A549 (cell line): ENCODE results near the gene ADGRA3.

Source experiments
- CHD2 ChIP-seq: fragments of 150-350 bp; IDR thresholded peaks from 2 replicates; pipeline ENCODE4 v1.6.1; 2014; ENCODE audit warnings: low read length; ENCODE audit not compliant: partially characterized antibody
- FOXS1 ChIP-seq: fragments of 250-450 bp; sonication (Bioruptor Pico); IDR thresholded peaks from 2 replicates; pipeline ENCODE4 v1.5.0; 2020; ENCODE audit warnings: mild to moderate bottlenecking, moderate library complexity
- MAZ ChIP-seq: fragments of 150-350 bp; IDR thresholded peaks from 2 replicates; pipeline ENCODE4 v1.6.1; 2014; ENCODE audit warnings: antibody characterized with exemption, low read depth, low read length, borderline replicate concordance
- NFE2L2 ChIP-seq: fragments of 150-350 bp; conservative IDR thresholded peaks from 2 replicates; pipeline ENCODE4 v1.6.1; 2014; ENCODE audit warnings: low read length
- POLR2A ChIP-seq: IDR thresholded peaks from 2 replicates; pipeline ENCODE4 v1.6.1; 2012; ENCODE audit warnings: mild to moderate bottlenecking, low read length
- RNF2 ChIP-seq: fragments of 200-600 bp; sonication (generic); IDR thresholded peaks from 2 replicates; pipeline ENCODE4 v1.6.1; 2016; ENCODE audit warnings: low read depth, mild to moderate bottlenecking, antibody characterized with exemption, moderate library complexity, borderline replicate concordance
- TP53 ChIP-seq: fragments of 250-450 bp; sonication (Bioruptor Pico); IDR thresholded peaks from 2 replicates; pipeline ENCODE4 v1.5.0; 2021; ENCODE audit warnings: mild to moderate bottlenecking, moderate library complexity
- ZNF302 ChIP-seq: fragments of 250-450 bp; sonication (Bioruptor Pico); IDR thresholded peaks from 2 replicates; pipeline ENCODE4 v1.9.0; 2021; ENCODE audit warnings: inconsistent platforms, mild to moderate bottlenecking, moderate library complexity
- TF ChIP-seq, protein P1 (sequence below): fragments of 200-600 bp; sonication (generic); IDR thresholded peaks from 2 replicates; pipeline ENCODE4 v1.6.1; 2016; ENCODE audit warnings: antibody characterized with exemption, mild to moderate bottlenecking, moderate library complexity
- TF ChIP-seq, protein P2 (sequence below): fragments of >200 bp; sonication (Bioruptor Twin); formaldehyde crosslinking; IDR thresholded peaks from 3 replicates; pipeline ENCODE4 v1.5.1; 2016

DNA sequence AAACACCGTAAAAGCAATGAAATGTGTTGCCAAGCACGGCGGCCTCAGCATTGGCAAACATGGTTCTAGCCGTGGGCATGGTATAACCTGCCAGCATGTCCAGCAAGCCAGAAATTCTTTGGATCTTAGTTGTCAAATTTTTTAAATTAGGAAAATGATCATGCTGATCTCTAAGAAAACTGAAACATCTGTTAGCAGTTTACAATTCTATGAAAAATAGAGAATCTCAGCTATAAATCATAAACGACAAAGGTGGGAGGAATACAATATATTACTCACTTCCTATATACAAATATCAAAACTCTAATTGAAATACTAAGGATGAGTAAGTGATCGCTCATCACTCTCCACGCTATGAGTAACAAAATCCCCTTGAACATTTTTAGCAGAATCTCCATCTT, 130.3 kb downstream of the ADGRA3 start:
- TF ChIP-seq CHD2 (no peak), ZNF302 (CRISPR knock-in tag) (no peak), TP53 (CRISPR knock-in tag) (no peak), MAZ (no peak), POLR2A (no peak), RNF2 (no peak), NFE2L2 (no peak), FOXS1 (no peak)
- TF ChIP-seq, protein P1, sequence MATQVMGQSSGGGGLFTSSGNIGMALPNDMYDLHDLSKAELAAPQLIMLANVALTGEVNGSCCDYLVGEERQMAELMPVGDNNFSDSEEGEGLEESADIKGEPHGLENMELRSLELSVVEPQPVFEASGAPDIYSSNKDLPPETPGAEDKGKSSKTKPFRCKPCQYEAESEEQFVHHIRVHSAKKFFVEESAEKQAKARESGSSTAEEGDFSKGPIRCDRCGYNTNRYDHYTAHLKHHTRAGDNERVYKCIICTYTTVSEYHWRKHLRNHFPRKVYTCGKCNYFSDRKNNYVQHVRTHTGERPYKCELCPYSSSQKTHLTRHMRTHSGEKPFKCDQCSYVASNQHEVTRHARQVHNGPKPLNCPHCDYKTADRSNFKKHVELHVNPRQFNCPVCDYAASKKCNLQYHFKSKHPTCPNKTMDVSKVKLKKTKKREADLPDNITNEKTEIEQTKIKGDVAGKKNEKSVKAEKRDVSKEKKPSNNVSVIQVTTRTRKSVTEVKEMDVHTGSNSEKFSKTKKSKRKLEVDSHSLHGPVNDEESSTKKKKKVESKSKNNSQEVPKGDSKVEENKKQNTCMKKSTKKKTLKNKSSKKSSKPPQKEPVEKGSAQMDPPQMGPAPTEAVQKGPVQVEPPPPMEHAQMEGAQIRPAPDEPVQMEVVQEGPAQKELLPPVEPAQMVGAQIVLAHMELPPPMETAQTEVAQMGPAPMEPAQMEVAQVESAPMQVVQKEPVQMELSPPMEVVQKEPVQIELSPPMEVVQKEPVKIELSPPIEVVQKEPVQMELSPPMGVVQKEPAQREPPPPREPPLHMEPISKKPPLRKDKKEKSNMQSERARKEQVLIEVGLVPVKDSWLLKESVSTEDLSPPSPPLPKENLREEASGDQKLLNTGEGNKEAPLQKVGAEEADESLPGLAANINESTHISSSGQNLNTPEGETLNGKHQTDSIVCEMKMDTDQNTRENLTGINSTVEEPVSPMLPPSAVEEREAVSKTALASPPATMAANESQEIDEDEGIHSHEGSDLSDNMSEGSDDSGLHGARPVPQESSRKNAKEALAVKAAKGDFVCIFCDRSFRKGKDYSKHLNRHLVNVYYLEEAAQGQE: no peak
- TF ChIP-seq, protein P2, sequence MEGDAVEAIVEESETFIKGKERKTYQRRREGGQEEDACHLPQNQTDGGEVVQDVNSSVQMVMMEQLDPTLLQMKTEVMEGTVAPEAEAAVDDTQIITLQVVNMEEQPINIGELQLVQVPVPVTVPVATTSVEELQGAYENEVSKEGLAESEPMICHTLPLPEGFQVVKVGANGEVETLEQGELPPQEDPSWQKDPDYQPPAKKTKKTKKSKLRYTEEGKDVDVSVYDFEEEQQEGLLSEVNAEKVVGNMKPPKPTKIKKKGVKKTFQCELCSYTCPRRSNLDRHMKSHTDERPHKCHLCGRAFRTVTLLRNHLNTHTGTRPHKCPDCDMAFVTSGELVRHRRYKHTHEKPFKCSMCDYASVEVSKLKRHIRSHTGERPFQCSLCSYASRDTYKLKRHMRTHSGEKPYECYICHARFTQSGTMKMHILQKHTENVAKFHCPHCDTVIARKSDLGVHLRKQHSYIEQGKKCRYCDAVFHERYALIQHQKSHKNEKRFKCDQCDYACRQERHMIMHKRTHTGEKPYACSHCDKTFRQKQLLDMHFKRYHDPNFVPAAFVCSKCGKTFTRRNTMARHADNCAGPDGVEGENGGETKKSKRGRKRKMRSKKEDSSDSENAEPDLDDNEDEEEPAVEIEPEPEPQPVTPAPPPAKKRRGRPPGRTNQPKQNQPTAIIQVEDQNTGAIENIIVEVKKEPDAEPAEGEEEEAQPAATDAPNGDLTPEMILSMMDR: no peak
